ENCODE data around the gene SLC7A8.

The SLC7A8 gene

GRCh38 chr14:23181453-23181852, 2.0 kb downstream of the SLC7A8 start:
- H3K4me1 Mint-ChIP-seq, result peaks cover 30% of the 10 kb centered on the region
- no peaks in the 10 kb centered on the region for H3K36me3 Mint-ChIP-seq (ENCODE audit: low read depth)
- H3K9me3 Mint-ChIP-seq, result no peaks in the 10 kb centered on the region
- H3K4me3 Mint-ChIP-seq, result no peak overlapping the region
- peaks cover 9% of the 10 kb centered on the region for H3K27me3 Mint-ChIP-seq (ENCODE audit: low read depth, poor library complexity)
- H3K27ac Mint-ChIP-seq, result peak overlapping the region; percentile 27
- no peak for TF ChIP-seq CTCF (IDR thresholded peaks at IDR 0.05)
- DNase-seq, result no peak

- TF ChIP-seq CTCF (IDR thresholded peaks at IDR 0.05), result no peak
- no peak for DNase-seq
- Mint-ChIP-seq H3K27me3 (ENCODE audit: low read depth, poor library complexity) (peaks cover 13% of the 10 kb centered on the region), H3K9me3 (no peaks in the 10 kb centered on the region), H3K4me1 (peaks cover 60% of the 10 kb centered on the region), H3K27ac (peak overlapping the region; percentile 3), H3K36me3 (ENCODE audit: low read depth) (no peaks in the 10 kb centered on the region), H3K4me3 (no peak overlapping the region)
These were observed 6.3 kb downstream of the SLC7A8 start for GRCh38 chr14:23177181-23177580.

- Mint-ChIP-seq H3K4me3 (no peak overlapping the region), H3K27me3 (ENCODE audit: low read depth, poor library complexity) (peaks cover 12% of the 10 kb centered on the region), H3K9me3 (no peaks in the 10 kb centered on the region), H3K27ac (no peak overlapping the region), H3K4me1 (peaks cover 74% of the 10 kb centered on the region), H3K36me3 (ENCODE audit: low read depth) (peaks cover 5% of the 10 kb centered on the region)
- DNase-seq, result no peak
- no peak for TF ChIP-seq CTCF (IDR thresholded peaks at IDR 0.05)
These were observed 7.6 kb downstream of the SLC7A8 start for GRCh38 chr14:23175823-23176222.

DNA sequence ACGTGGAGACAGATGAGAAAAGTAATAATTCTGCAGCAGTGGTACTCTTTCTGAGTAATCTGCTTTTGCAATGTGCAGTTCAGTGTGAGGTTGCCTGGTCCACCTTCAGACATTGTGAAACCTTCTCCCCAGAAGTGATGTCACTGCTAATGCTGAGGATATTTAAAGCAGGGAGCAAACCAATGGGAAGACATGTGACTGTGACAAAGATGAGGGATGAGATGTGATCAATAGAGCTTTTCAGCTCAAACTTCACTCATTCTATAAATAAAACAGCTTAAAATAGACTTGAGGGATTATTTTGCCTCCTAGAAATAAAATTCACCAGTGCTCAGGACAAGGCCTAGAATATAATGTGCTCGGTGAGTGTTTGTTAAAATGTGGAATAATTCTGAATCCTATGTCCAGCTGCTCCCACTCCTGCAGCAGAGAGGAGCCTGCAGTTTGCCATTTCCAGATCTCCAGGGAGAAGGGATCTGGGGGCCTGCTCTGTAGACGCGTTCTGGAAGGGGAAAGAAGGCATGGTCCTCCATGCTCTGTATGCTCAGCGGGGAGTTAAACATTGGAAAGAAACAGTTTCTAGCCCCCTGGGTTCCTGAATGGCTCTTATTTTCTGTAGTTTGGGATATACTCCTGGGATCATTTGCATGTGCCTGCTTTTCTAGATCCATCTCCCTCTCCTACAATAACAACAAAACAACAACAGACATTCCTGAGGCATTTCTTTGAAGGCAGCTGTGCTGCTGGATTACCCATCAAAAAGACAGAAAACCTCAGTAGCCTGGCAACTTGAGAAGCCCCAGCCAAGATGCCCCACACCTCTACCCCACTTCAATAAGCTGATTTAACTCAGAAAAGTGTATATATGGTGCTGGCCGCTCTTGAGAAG, 8.9 kb downstream of the SLC7A8 start:
- Mint-ChIP-seq H3K36me3 (ENCODE audit: low read depth) (peaks cover 6% of the 10 kb centered on the region), H3K27ac (peak overlapping the region; percentile 88), H3K27me3 (ENCODE audit: low read depth, poor library complexity) (peaks cover 7% of the 10 kb centered on the region), H3K9me3 (no peaks in the 10 kb centered on the region), H3K4me3 (no peak overlapping the region), H3K4me1 (peaks cover 84% of the 10 kb centered on the region)
- no peak for TF ChIP-seq CTCF (IDR thresholded peaks at IDR 0.05)
- DNase-seq, result no peak

DNA sequence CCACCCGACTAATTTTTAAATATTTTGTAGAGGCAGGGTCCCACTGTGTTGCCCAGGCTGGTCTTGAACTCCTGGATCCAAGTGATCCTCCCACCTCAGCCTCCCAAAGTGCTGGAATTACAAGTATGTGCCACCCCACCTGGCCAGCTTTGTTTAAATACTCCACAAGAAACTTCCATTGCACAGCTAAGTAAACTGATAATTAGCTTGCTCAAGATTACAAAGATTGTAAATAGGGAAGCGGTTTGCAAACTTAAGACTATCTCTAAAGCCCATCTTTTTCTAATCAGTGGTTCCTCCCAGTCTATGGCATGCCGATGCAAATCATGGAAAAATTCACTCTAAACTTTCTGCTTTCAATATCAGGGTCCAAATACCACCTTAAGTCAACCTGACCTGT, 9.7 kb downstream of the SLC7A8 start:
- no peak for TF ChIP-seq CTCF (IDR thresholded peaks at IDR 0.05)
- DNase-seq, result no peak
- Mint-ChIP-seq H3K27me3 (ENCODE audit: low read depth, poor library complexity) (peaks cover 4% of the 10 kb centered on the region), H3K4me1 (peaks cover 78% of the 10 kb centered on the region), H3K4me3 (no peak overlapping the region), H3K9me3 (no peaks in the 10 kb centered on the region), H3K36me3 (ENCODE audit: low read depth) (peaks cover 6% of the 10 kb centered on the region), H3K27ac (peak overlapping the region; percentile 88)

GRCh38 chr14:23173031-23173430, 10.4 kb downstream of the SLC7A8 start:
- peaks cover 81% of the 10 kb centered on the region for H3K4me1 Mint-ChIP-seq
- no peak overlapping the region for H3K27ac Mint-ChIP-seq
- H3K4me3 Mint-ChIP-seq, result no peak overlapping the region
- H3K9me3 Mint-ChIP-seq, result no peaks in the 10 kb centered on the region
- TF ChIP-seq CTCF (IDR thresholded peaks at IDR 0.05), result no peak
- peaks cover 6% of the 10 kb centered on the region for H3K36me3 Mint-ChIP-seq (ENCODE audit: low read depth)
- H3K27me3 Mint-ChIP-seq (ENCODE audit: low read depth, poor library complexity), result peaks cover 4% of the 10 kb centered on the region
- no peak for DNase-seq
